Smooth muscle cell (in vitro differentiated cells): ENCODE measurements around the gene TOP2B. TPM values are rescaled to one million over a fixed set of nuclear protein-coding genes. Genes with fewer than 3 reads are reported as not detected.
A peak's percentile ranks its signal among the peaks of the same experiment; 100 is the strongest.

ENCODE experiments used
- DNase-seq: peaks from one replicate; lab custom pipeline; 2025; ENCODE audit not compliant: unreplicated experiment; lab: John Stamatoyannopoulos, UW
- H2AFZ ChIP-seq: fragments of 200-600 bp; sonication (generic); 2 replicates; pipeline ENCODE4 v1.6.0; 2016; ENCODE audit warnings: antibody characterized with exemption, low read depth, mild to moderate bottlenecking
- H3F3A ChIP-seq: fragments of 200-600 bp; sonication (generic); 2 replicates; pipeline ENCODE4 v1.6.0; 2017; ENCODE audit warnings: antibody characterized with exemption, low read depth
- H3K27ac ChIP-seq: fragments of 200-600 bp; sonication (generic); 2 replicates; pipeline ENCODE4 v1.5.1; 2016; ENCODE audit warnings: low read depth, mild to moderate bottlenecking
- H3K27me3 ChIP-seq: fragments of 200-600 bp; sonication (generic); 2 replicates; pipeline ENCODE4 v1.6.1; 2016; ENCODE audit warnings: low read depth, mild to moderate bottlenecking
- H3K36me3 ChIP-seq: fragments of 200-600 bp; sonication (generic); 2 replicates; pipeline ENCODE4 v1.5.1; 2016; ENCODE audit warnings: low read depth
- H3K4me1 ChIP-seq: fragments of 200-600 bp; sonication (generic); 2 replicates; pipeline ENCODE4 v1.5.1; 2016; ENCODE audit warnings: low read depth
- H3K4me2 ChIP-seq: fragments of 200-600 bp; sonication (generic); 2 replicates; pipeline ENCODE4 v1.6.0; 2016; ENCODE audit warnings: mild to moderate bottlenecking
- H3K4me3 ChIP-seq: fragments of 200-600 bp; sonication (generic); 2 replicates; pipeline ENCODE4 v1.5.1; 2016; ENCODE audit warnings: mild to moderate bottlenecking
- H3K79me2 ChIP-seq: fragments of 200-600 bp; sonication (generic); 2 replicates; pipeline ENCODE4 v1.6.0; 2016; ENCODE audit warnings: low read depth, mild to moderate bottlenecking
- H3K9ac ChIP-seq: fragments of 200-600 bp; sonication (generic); 2 replicates; pipeline ENCODE4 v1.6.0; 2016; ENCODE audit warnings: low read depth
- H3K9me3 ChIP-seq: fragments of 200-600 bp; sonication (generic); replicated peaks from 2 replicates; pipeline ENCODE4 v1.5.1; 2016; ENCODE audit warnings: low read depth
- H4K20me1 ChIP-seq: fragments of 200-600 bp; sonication (generic); 2 replicates; pipeline ENCODE4 v1.6.0; 2016; ENCODE audit warnings: low read depth
- WGBS: methylation state at CpG from one replicate; pipeline ENCODE4 v1.1.7; 2016; ENCODE audit warnings: low lambda C conversion rate; 5-methylcytosine and 5-hydroxymethylcytosine counted together
- polyA plus RNA-seq: library from polyadenylated mRNA; unstranded; fragments of >200 nt; fragmentation: Nextera tagmentation; extraction: Ambion mirVana; gene quantifications from 2 replicates; pipeline ENCODE4 v1.2.1, GENCODE V29; 2016
- total RNA-seq: library from RNA; depleted of rRNA; stranded (reverse); fragments of >200 nt; gene quantifications from 2 replicates; pipeline ENCODE4 v1.2.3, GENCODE V29; 2014
- TF ChIP-seq, protein P1 (sequence below): fragments of 200-600 bp; sonication (generic); IDR thresholded peaks from 2 replicates; pipeline ENCODE4 v1.5.1; 2017; ENCODE audit warnings: borderline replicate concordance, mild to moderate bottlenecking, antibody characterized with exemption; ENCODE audit not compliant: insufficient read depth, poor library complexity, severe bottlenecking

The TOP2B gene
- total and polyA plus RNA-seq, 2 experiments from 2014 or later = 70.2 to 132 TPM

DNA sequence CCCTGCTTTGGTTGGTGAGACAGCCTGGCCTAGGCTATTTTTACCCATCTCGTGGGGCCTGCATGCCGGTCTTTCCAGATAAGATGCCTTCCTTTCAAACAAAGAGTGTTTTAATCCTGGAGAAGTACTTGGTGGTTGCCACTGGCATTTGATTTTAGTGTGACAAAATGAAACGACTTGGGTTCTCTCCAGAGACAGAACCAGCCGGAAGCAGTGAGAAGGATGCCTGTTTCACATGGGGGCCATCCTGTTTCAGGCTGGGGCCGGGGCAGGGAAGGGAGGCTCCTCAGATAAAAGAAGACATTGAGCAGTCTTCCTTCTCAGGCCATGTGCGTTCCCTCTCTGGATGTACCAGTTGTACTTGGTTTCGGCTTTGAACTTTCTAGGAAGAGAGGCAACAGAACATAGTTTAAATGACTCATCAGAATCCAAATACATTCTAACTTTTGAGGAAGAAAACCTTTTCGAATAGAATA lies 74.9 kb downstream of the TOP2B start:
- TF ChIP-seq, protein P1, sequence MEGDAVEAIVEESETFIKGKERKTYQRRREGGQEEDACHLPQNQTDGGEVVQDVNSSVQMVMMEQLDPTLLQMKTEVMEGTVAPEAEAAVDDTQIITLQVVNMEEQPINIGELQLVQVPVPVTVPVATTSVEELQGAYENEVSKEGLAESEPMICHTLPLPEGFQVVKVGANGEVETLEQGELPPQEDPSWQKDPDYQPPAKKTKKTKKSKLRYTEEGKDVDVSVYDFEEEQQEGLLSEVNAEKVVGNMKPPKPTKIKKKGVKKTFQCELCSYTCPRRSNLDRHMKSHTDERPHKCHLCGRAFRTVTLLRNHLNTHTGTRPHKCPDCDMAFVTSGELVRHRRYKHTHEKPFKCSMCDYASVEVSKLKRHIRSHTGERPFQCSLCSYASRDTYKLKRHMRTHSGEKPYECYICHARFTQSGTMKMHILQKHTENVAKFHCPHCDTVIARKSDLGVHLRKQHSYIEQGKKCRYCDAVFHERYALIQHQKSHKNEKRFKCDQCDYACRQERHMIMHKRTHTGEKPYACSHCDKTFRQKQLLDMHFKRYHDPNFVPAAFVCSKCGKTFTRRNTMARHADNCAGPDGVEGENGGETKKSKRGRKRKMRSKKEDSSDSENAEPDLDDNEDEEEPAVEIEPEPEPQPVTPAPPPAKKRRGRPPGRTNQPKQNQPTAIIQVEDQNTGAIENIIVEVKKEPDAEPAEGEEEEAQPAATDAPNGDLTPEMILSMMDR = no peak
- no peaks in the 10 kb centered on the region for H4K20me1 ChIP-seq
- peak overlapping the region; percentile 77 for H3K27ac ChIP-seq
- H3K4me3 ChIP-seq = no peak overlapping the region
- H3F3A ChIP-seq = peaks cover 37% of the 10 kb centered on the region
- peak overlapping the region; percentile 57 for H3K4me2 ChIP-seq
- H3K4me1 ChIP-seq = peaks cover 13% of the 10 kb centered on the region
- H3K9ac ChIP-seq = no peak overlapping the region
- H3K36me3 ChIP-seq = no peaks in the 10 kb centered on the region
- 11% methylated on average over 8 of the region's 8 CpGs for WGBS
- H2AFZ ChIP-seq = no peak overlapping the region
- no peak for DNase-seq
- no peaks in the 10 kb centered on the region for H3K27me3 ChIP-seq
- no peaks in the 10 kb centered on the region for H3K79me2 ChIP-seq
- no peaks in the 10 kb centered on the region for H3K9me3 ChIP-seq

DNA sequence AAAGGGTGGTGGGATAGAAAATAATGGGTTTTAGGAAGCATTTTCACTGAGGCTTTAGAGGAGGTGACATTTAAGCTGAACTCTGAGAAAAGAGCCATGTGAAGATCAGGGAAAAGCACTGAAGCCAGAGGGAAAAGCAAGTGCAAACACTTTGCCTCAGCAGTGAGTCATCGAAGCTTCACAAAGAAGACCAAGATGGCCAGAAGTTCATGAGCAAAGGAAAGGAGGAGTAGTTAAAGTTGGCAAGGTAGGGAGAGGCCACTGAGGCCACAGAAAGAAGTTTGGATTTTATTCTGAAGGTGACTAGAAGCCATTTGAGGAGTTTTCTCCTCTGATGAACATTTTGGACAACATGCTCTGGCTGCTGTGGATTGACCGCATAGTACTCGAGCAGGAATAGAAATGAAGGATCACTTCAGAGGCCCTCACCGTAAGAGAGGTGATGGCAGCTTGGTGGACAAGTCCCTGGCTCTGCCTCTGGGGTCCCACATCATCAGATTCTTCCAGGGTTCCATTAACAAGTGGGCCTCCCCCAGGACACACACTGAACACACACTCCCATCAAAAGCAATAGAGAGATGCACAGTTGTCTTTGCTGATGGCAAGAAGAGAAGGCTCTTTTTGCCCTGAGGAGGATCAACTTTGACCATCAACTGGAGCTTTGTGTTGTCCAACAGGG lies 75.5 kb downstream of the TOP2B start:
- TF ChIP-seq, protein P1 = no peak
- peaks cover 37% of the 10 kb centered on the region for H3F3A ChIP-seq
- H3K27me3 ChIP-seq = no peaks in the 10 kb centered on the region
- peak overlapping the region; percentile 77 for H3K27ac ChIP-seq
- no peak for DNase-seq
- no peaks in the 10 kb centered on the region for H3K9me3 ChIP-seq
- H3K4me2 ChIP-seq = peak overlapping the region; percentile 57
- H2AFZ ChIP-seq = no peak overlapping the region
- H3K4me3 ChIP-seq = no peak overlapping the region
- H4K20me1 ChIP-seq = no peaks in the 10 kb centered on the region
- peaks cover 1% of the 10 kb centered on the region for H3K79me2 ChIP-seq
- H3K4me1 ChIP-seq = peaks cover 13% of the 10 kb centered on the region
- 95% methylated on average over 4 of the region's 4 CpGs for WGBS
- H3K36me3 ChIP-seq = no peaks in the 10 kb centered on the region
- H3K9ac ChIP-seq = no peak overlapping the region

DNA sequence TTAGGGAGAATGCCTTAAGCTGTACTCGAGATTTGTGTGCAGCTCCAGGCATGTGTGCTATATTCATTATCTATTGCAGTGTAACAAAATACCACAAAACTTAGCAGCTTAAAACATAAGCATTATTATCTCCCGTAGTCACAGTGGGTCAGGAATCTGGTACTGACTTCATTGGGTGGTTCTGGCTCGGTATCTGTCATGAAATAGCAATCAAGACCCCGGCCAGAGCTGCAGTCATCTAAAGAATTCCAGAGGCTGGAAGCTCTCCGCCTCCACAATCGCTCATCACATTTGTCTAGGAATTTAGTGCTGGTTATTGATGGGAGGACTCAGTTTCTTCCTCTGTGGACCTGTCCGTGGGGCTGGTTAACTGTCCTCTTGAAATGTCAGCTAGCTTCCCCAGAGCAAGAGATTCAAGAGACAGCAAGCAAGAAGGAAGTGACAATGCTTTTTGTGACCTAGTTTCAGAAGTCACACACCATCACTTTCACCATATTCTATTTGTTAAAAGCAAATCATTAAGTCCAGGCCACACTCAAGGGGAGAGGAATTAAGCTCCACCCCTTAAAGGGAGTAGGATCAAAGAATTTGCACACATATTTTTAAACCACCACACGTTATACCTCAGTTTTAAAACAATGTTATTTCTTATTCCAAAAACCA lies 76.1 kb downstream of the TOP2B start:
- Histone ChIP-seq H4K20me1 (no peaks in the 10 kb centered on the region), H3K27ac (peak overlapping the region; percentile 77), H3F3A (peaks cover 35% of the 10 kb centered on the region), H3K79me2 (peaks cover 6% of the 10 kb centered on the region), H3K9ac (no peak overlapping the region), H3K4me2 (peak overlapping the region; percentile 20), H3K4me3 (no peak overlapping the region), H2AFZ (no peak overlapping the region), H3K9me3 (no peaks in the 10 kb centered on the region), H3K4me1 (peaks cover 13% of the 10 kb centered on the region), H3K36me3 (no peaks in the 10 kb centered on the region), H3K27me3 (no peaks in the 10 kb centered on the region)
- TF ChIP-seq, protein P1 = no peak
- DNase-seq = no peak
- WGBS = 25% methylated on average over 8 of the region's 8 CpGs
